Cardiac muscle cell (in vitro differentiated cells and primary cell): Measurements from ENCODE around the gene RPS14. TPM values are rescaled to one million over a fixed set of nuclear protein-coding genes. Genes with fewer than 3 reads are reported as not detected.

ENCODE experiments used
- DNase-seq, 2 donors: peaks; one replicate each; pipeline versions ENCODE4 v3.0.0 to v3.0.0-alpha.2; 2010 to 2017; ENCODE audit warnings: low read depth in 1 of 2, low spot score in 1 of 2
- H3K27ac ChIP-seq: fragments of 200-600 bp; sonication (generic); 2 replicates; pipeline ENCODE4 v1.5.1; 2016
- H3K27me3 ChIP-seq: fragments of 200-600 bp; sonication (generic); 2 replicates; pipeline ENCODE4 v1.6.0; 2016; ENCODE audit warnings: control low read depth
- H3K36me3 ChIP-seq: fragments of 200-600 bp; sonication (generic); 2 replicates; pipeline ENCODE4 v1.5.1; 2016; ENCODE audit warnings: control low read depth
- H3K4me1 ChIP-seq: fragments of 200-600 bp; sonication (generic); 2 replicates; pipeline ENCODE4 v1.8.1; 2017; ENCODE audit warnings: low read depth, mild to moderate bottlenecking, mixed run types
- H3K4me3 ChIP-seq: fragments of 200-600 bp; sonication (generic); 2 replicates; pipeline ENCODE4 v1.5.1; 2016; ENCODE audit warnings: mild to moderate bottlenecking
- H3K9me3 ChIP-seq: fragments of 200-600 bp; sonication (generic); 2 replicates; pipeline ENCODE4 v1.5.1; 2017; ENCODE audit warnings: low read depth, mild to moderate bottlenecking, control low read depth
- polyA plus RNA-seq: library from polyadenylated mRNA; unstranded; fragments of >200 nt; fragmentation: Nextera tagmentation; extraction: Ambion mirVana; gene quantifications from 2 replicates; pipeline ENCODE4 v1.2.1, GENCODE V29; 2016
- total RNA-seq: library from RNA; depleted of rRNA; stranded (reverse); fragments of >200 nt; gene quantifications from 2 replicates; pipeline ENCODE4 v1.2.3, GENCODE V29; 2016
- TF ChIP-seq, protein P1 (sequence below): IDR thresholded peaks from 2 replicates; pipeline ENCODE4 v1.5.1; 2012; ENCODE audit warnings: low read depth, mild to moderate bottlenecking, low read length

Gene RPS14
- total RNA-seq = 2,228 and 2,781 TPM in 2 replicates
- polyA plus RNA-seq = 1,307 and 1,584 TPM in 2 replicates

DNA sequence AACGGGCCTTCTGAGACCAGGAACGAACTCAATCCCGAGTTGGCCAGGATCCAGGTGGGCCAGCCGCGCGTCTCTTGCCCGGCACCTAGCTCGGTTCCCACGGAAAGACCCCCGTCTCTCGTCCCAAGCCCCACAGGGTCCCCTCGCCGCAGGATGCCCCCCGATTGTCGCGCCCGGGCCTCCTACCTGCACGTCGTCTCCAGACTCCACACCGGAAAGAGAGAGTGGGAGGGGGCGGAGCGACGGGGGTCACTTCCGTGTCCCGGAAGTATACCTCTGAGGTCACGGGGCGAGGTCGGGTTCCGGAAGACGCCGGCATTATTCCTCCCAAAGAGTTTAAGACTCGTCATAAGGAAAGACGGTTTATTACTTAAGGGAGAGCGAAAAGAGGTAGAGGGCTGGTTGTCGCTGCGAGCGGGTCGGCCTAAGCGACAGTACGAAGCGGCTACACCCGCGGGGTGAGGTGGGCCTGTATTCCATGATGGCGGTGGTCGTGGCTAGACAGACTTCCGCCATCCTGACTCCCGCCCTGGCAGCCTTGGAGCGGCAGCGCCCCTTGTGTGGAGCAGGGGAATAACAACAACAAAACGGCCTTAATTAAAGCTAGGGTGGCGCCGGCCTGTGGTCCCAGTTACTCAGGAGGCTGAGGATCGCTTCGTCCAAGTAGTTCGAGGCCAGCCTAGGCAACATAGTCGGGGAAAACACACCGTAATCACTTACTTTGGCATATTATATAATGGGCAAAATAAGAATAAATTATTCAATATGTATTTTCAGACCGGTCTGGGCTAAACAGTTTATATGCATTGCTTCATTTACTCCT is at the start of gene RPS14:
Gene RPS14, minus strand, starts transcription at position 223 of the 823 bp plus-strand sequence. CDS start 2,006 bp downstream, outside the sequence.
- TF ChIP-seq, protein P1, sequence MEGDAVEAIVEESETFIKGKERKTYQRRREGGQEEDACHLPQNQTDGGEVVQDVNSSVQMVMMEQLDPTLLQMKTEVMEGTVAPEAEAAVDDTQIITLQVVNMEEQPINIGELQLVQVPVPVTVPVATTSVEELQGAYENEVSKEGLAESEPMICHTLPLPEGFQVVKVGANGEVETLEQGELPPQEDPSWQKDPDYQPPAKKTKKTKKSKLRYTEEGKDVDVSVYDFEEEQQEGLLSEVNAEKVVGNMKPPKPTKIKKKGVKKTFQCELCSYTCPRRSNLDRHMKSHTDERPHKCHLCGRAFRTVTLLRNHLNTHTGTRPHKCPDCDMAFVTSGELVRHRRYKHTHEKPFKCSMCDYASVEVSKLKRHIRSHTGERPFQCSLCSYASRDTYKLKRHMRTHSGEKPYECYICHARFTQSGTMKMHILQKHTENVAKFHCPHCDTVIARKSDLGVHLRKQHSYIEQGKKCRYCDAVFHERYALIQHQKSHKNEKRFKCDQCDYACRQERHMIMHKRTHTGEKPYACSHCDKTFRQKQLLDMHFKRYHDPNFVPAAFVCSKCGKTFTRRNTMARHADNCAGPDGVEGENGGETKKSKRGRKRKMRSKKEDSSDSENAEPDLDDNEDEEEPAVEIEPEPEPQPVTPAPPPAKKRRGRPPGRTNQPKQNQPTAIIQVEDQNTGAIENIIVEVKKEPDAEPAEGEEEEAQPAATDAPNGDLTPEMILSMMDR = peak; percentile 82
- DNase-seq = peak; percentile 95 to 97
- peaks cover 8% of the 10 kb centered on the region for H3K4me1 ChIP-seq
- peaks cover 31% of the 10 kb centered on the region for H3K36me3 ChIP-seq
- H3K4me3 ChIP-seq = peak within 1 kb of the TSS; percentile 89
- H3K27me3 ChIP-seq = no peaks in the 10 kb centered on the region
- peak within 1 kb of the TSS; percentile 96 for H3K27ac ChIP-seq
- H3K9me3 ChIP-seq = no peaks in the 10 kb centered on the region

DNA sequence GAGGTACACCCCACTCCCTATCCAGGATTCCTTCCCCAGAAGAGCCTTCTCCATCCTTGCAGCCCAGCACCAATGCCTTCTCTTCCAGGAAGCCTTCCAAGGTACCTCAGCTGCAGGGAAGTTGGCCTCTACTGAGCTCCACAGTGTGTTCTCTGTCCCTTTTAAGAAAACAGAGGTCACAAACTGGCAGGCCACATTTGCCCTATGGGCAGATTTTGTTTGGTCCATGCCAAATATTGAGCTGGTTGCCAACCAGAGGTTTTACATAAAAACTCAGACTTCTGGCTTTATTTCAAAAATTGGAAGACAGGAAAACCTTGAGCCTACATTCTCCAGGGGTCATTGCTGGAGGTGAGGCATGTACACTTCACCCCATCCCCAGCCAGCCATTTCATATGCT is 49.4 kb upstream of the RPS14 start:
- no peaks in the 10 kb centered on the region for H3K9me3 ChIP-seq
- no peak for DNase-seq
- peaks cover 36% of the 10 kb centered on the region for H3K4me1 ChIP-seq
- H3K27ac ChIP-seq = peak overlapping the region; percentile 83
- no peaks in the 10 kb centered on the region for H3K36me3 ChIP-seq
- no peaks in the 10 kb centered on the region for H3K27me3 ChIP-seq
- no peak overlapping the region for H3K4me3 ChIP-seq
- TF ChIP-seq, protein P1 = no peak

DNA sequence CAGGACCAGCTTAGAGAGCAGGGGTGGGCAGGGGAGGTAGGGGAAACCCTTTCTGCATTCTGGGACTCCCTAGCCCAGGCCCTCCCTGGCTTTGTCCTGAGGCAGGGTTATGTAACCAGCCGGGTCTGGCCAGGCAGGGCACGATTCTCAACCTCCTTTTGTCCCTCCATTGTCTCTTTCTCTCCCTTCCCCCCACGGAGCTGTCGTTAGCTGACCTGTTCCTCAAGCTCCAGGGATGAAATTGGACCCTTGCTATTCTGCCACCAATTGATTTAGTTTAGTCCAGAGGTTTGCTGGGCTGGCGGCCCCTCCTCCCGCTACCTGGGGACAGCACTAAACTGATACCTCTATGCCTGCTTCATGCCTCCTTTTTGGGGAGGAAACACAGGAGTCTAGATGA is 49.0 kb upstream of the RPS14 start:
- Histone ChIP-seq H3K27me3 (no peaks in the 10 kb centered on the region), H3K9me3 (no peaks in the 10 kb centered on the region), H3K4me1 (peaks cover 36% of the 10 kb centered on the region), H3K4me3 (no peak overlapping the region), H3K27ac (peak overlapping the region; percentile 83), H3K36me3 (no peaks in the 10 kb centered on the region)
- no peak for DNase-seq
- TF ChIP-seq, protein P1 = no peak

DNA sequence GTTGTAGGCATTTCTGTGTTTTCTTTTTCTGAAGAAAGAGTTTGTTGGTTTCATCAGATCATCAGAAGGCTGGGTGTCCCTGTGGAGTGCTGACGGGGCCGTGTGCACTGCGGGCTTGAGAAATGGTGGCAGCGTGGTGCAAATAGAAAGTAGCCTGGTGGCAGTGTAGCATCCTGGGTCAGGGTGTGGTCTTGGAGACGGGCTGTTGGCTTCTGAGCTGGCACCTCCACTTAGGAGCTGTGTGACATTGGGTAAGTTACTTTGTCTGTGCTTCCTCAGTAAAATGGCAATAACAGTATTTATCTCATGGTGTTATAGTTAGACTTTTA is 48.4 kb upstream of the RPS14 start:
- H3K4me1 ChIP-seq = peaks cover 36% of the 10 kb centered on the region
- no peaks in the 10 kb centered on the region for H3K36me3 ChIP-seq
- H3K4me3 ChIP-seq = no peak overlapping the region
- no peak for DNase-seq
- peak overlapping the region; percentile 83 for H3K27ac ChIP-seq
- no peaks in the 10 kb centered on the region for H3K9me3 ChIP-seq
- H3K27me3 ChIP-seq = no peaks in the 10 kb centered on the region
- TF ChIP-seq, protein P1 = no peak

DNA sequence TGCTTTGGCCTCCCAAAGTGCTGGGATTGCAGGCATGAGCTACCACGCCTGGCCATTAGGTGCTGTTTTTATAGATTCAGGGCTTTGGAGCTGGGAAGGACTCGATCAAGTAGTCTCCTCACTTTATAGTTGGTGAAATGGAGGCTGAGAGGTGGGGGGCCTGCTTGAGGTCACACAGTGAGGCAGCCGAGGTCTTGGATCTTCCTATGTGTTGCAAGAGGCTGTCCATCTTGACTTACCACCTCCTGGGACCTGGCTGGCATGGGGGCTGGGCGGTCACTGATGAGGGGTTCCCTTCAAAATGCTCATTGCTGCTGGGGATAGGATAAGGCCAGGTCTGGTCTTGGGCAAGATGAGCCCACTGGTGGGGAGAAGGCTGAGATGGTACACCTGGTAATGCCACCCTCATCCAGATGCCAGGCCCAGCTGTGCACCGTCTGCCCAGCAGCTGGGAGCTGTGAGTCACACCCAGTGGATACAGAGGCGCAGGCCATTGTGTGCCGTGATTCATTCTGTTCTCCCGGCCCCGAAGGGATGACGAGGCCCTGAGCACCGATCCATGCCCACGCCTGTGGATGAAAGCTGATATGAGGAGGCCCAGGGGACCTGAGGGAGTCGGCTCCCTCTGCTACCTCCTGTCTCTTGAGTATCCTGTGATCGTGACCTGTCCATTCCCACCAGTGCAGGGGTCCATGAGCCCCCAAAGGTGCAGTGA is 47.9 kb upstream of the RPS14 start:
- TF ChIP-seq, protein P1 = peak; percentile 2
- no peaks in the 10 kb centered on the region for H3K36me3 ChIP-seq
- peak overlapping the region; percentile 83 for H3K27ac ChIP-seq
- no peaks in the 10 kb centered on the region for H3K9me3 ChIP-seq
- H3K27me3 ChIP-seq = no peaks in the 10 kb centered on the region
- H3K4me1 ChIP-seq = peaks cover 36% of the 10 kb centered on the region
- H3K4me3 ChIP-seq = no peak overlapping the region
- DNase-seq = peak in 1 of 2 donors; percentile 89
